Measurements from ENCODE around the gene CDH5.

- no peak for TF ChIP-seq CTCF (IDR thresholded peaks at IDR 0.05)
- TF ChIP-seq POLR2A (IDR thresholded peaks at IDR 0.05): no peak
Measured at GRCh38 chr16:66372898-66373155, 6.3 kb downstream of the CDH5 start.
